Fibroblast of the aortic adventitia (primary cell): ENCODE data around the gene NHLRC3. TPM values are rescaled to one million over a fixed set of nuclear protein-coding genes. Genes with fewer than 3 reads are reported as not detected.
"Not testable (repeated sequence)": the region's sequence is repeated elsewhere in the genome, so short reads cannot be mapped to it uniquely, and the experiment has no call there.

Source experiments
- DNase-seq: peaks from one replicate; pipeline ENCODE4 v3.0.0-alpha.2; 2010; ENCODE audit warnings: low read depth
- H3K4me3 ChIP-seq: 2 replicates; pipeline ENCODE4 v1.5.1; 2011; ENCODE audit warnings: low read depth, mild to moderate bottlenecking, control low read depth, low read length, moderate library complexity
- CTCF ChIP-seq: IDR thresholded peaks from 2 replicates; pipeline ENCODE4 v1.5.1; 2011; ENCODE audit warnings: mild to moderate bottlenecking, low read length, control low read depth, inconsistent platforms; ENCODE audit not compliant: insufficient read depth
- total RNA-seq: library from RNA; depleted of rRNA; stranded (reverse); fragments of >200 nt; gene quantifications from 2 replicates; pipeline ENCODE4 v1.2.3, GENCODE V29; 2012; ENCODE audit warnings: low replicate concordance

Gene NHLRC3
- total RNA-seq, 1 donor, result 21.2 TPM

DNA sequence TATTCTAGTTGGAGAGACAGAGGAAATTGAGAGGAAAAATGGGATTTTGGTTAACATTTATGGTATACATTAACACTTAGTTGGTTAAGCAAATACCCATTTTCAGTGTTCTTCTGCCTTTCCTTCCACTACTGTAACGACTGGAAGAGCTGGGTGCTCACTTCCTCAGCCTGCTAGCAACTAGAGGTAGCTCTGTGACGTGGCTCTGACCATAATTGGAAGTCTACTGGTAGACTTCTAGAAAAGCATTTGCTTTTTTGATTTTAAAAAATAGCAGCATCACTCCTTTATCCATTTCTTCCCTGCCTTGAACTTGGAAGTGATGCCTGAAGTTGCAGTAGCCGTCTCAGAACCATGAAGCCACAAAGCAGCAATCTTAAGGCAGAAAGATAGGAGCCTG, 15.9 kb downstream of the NHLRC3 start:
- DNase-seq, result no peak
- TF ChIP-seq CTCF, result no peak
- H3K4me3 ChIP-seq, result no peak overlapping the region

- no peak overlapping the region for H3K4me3 ChIP-seq
- DNase-seq, result no peak
- no peak for TF ChIP-seq CTCF
These were observed 17.8 kb downstream of the NHLRC3 start for GRCh38 chr13:39056018-39056417.

- TF ChIP-seq CTCF, result no peak
- H3K4me3 ChIP-seq, result no peak overlapping the region
- no peak for DNase-seq
These were observed 19.8 kb downstream of the NHLRC3 start for GRCh38 chr13:39058040-39058439.

GRCh38 chr13:39062004-39062403, 23.7 kb downstream of the NHLRC3 start:
- TF ChIP-seq CTCF, result no peak
- no peak overlapping the region for H3K4me3 ChIP-seq

DNA sequence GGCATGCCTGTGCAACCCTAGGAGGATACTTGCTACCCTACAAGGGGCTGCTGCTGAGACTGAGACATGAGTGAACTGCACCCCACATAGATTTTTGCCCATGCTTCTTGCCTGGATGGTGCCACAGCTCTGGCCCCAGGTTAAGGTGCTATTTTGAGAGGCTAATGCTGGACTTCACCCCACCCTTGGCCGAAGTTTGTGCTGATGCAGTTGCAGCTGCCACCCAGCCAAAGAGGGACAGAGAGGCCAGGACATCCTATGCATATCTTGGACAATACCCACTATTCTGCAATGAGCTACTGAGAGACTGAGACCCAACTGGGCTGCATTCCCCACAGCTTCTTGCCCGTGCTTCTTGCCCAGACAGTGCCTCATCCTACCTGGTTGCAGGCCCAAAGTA, 34.6 kb downstream of the NHLRC3 start:
- H3K4me3 ChIP-seq, result no peak overlapping the region
- TF ChIP-seq CTCF, result no peak
- DNase-seq, result no peak

More at GRCh38 chr13:39062004-39062403, 23.7 kb downstream of the NHLRC3 start:
- no peak for DNase-seq

- DNase-seq, result no peak
- H3K4me3 ChIP-seq, result no peak overlapping the region
- TF ChIP-seq CTCF, result no peak
These were observed 35.7 kb downstream of the NHLRC3 start for GRCh38 chr13:39073983-39074382.

DNA sequence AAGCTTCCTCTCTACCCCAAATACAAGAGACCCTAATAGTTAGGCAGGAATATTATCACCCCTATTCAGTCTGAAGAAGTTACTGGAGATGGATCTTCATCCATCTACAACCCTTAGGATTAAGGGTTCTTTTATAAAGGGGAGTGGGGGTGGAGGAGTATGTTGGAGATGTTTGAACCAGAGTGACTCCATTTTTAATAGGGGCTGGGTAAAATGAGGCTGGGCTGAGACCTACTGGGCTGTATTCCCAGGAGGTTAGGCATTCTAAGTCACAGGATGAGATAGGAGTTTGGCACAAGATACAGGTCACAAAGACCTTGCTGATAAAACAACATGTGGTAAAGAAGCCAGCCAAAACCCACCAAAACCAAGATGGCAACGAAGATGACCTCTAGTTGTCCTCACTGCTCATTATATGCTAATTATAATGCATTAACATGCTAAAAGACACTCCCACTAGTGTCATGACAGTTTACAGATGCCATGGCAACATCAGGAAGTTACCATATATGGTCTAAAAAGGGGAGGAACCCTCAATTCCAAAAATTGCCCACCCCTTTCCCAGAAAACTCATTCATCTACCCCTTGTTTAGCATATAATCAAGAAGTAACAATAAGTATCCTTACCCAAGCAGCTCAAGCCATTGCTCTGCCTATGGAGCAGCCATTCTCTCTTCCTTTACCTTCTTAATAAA, 48.1 kb downstream of the NHLRC3 start:
- not testable (repeated sequence) for H3K4me3 ChIP-seq

More for the DNA sequence above, 48.1 kb downstream of the NHLRC3 start:
- DNase-seq, result not testable (repeated sequence)
